GM23338 (cell line): ENCODE results near the gene TTLL3.

Experiments
- CREB1 ChIP-seq: fragments of 250-450 bp; sonication (Bioruptor Pico); IDR thresholded peaks from 2 replicates; pipeline ENCODE4 v1.5.0; 2020; ENCODE audit warnings: low read depth, mild to moderate bottlenecking, moderate library complexity
- ETS1 ChIP-seq: IDR thresholded peaks from 2 replicates; pipeline ENCODE4 v1.6.1; 2016; ENCODE audit warnings: antibody characterized with exemption
- EZH2 ChIP-seq: fragments of 200-600 bp; sonication (generic); IDR thresholded peaks from one replicate; pipeline ENCODE4 v1.8.0; 2017; ENCODE audit warnings: antibody characterized with exemption, mild to moderate bottlenecking, low read depth; ENCODE audit not compliant: unreplicated experiment
- EZH2phosphoT487 ChIP-seq: fragments of 200-600 bp; sonication (generic); IDR thresholded peaks from one replicate; pipeline ENCODE4 v1.8.1; 2018; ENCODE audit warnings: antibody characterized with exemption; ENCODE audit not compliant: unreplicated experiment
- JUNB ChIP-seq: IDR thresholded peaks from one replicate; pipeline ENCODE4 v1.6.1; 2016; ENCODE audit warnings: antibody characterized with exemption; ENCODE audit not compliant: unreplicated experiment
- POLR2AphosphoS5 ChIP-seq: IDR thresholded peaks from 2 replicates; pipeline ENCODE4 v1.6.1; 2016; ENCODE audit warnings: antibody characterized with exemption, low read depth
- STAT1 ChIP-seq: IDR thresholded peaks from one replicate; pipeline ENCODE4 v1.6.1; 2016; ENCODE audit warnings: antibody characterized with exemption; ENCODE audit not compliant: unreplicated experiment
- ZNF331 ChIP-seq: fragments of 250-450 bp; sonication (Bioruptor Pico); IDR thresholded peaks from 2 replicates; pipeline ENCODE4 v1.5.0; 2020; ENCODE audit warnings: low read depth, mild to moderate bottlenecking, moderate library complexity
- TF ChIP-seq, protein P1 (sequence below), 2 experiments: fragments of 200-600 bp in 1 of 2; sonication (generic) in 1 of 2; conservative IDR thresholded peaks; 2 replicates each; pipeline versions ENCODE4 v1.5.1 to v1.6.1; 2016 to 2017; ENCODE audit warnings: antibody characterized with exemption in 2 of 2, low read depth in 2 of 2, mild to moderate bottlenecking in 2 of 2, moderate library complexity in 1 of 2
- TF ChIP-seq, protein P2 (sequence below): fragments of 250-450 bp; sonication (Bioruptor Pico); IDR thresholded peaks from 2 replicates; pipeline ENCODE4 v1.5.0; 2020; ENCODE audit warnings: mild to moderate bottlenecking, moderate library complexity
- TF ChIP-seq, protein P3 (sequence below): IDR thresholded peaks from one replicate; pipeline ENCODE4 v1.6.1; 2018; ENCODE audit warnings: antibody characterized with exemption; ENCODE audit not compliant: unreplicated experiment

DNA sequence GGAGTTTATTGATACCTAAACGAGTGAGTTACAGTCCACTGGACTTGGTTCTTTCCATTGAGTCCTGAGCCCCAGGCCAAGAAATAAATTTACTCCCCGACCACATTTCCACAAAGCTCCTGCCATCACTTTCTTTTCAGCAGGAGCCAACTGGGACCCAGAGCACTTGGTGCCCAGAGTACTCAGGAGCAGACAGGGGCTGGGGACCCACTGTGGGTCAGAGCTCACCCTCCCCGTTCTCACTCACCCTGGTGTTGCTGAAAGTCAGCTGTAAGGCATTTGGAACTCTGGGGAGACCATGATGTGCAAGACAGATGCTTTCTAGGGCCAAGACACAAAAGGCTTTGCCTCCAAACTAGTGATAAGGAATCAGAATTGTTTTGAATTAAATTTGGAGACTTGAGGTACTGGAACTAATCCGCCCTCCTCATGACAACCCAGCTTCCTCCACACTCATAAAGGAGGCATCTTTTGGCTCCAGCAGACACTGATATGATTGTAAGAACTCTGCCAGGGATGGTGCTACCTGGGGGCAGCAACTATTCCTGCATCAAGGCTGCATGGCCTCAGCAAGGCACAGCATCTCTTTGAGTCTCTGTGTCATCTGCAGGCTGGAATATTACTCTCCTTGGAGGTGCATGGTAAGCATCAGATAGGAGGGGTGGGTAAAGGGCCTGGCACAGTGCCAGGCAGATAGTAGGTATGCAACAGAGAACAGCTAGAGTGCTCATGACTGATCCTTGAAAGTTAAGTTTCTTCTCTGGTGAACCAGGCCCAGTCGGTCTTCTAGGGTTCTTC lies 33.0 kb upstream of the TTLL3 start:
- TF ChIP-seq, protein P1, sequence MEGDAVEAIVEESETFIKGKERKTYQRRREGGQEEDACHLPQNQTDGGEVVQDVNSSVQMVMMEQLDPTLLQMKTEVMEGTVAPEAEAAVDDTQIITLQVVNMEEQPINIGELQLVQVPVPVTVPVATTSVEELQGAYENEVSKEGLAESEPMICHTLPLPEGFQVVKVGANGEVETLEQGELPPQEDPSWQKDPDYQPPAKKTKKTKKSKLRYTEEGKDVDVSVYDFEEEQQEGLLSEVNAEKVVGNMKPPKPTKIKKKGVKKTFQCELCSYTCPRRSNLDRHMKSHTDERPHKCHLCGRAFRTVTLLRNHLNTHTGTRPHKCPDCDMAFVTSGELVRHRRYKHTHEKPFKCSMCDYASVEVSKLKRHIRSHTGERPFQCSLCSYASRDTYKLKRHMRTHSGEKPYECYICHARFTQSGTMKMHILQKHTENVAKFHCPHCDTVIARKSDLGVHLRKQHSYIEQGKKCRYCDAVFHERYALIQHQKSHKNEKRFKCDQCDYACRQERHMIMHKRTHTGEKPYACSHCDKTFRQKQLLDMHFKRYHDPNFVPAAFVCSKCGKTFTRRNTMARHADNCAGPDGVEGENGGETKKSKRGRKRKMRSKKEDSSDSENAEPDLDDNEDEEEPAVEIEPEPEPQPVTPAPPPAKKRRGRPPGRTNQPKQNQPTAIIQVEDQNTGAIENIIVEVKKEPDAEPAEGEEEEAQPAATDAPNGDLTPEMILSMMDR (conservative IDR thresholded peaks at IDR 0.05; ENCODE audit: low read depth in 2 of 2): no peak
- TF ChIP-seq CREB1 (CRISPR knock-in tag) (no peak), POLR2AphosphoS5 (no peak), EZH2 (no peak), ZNF331 (no peak), EZH2phosphoT487 (no peak), ETS1 (no peak), JUNB (no peak), STAT1 (no peak)
- TF ChIP-seq, protein P2, sequence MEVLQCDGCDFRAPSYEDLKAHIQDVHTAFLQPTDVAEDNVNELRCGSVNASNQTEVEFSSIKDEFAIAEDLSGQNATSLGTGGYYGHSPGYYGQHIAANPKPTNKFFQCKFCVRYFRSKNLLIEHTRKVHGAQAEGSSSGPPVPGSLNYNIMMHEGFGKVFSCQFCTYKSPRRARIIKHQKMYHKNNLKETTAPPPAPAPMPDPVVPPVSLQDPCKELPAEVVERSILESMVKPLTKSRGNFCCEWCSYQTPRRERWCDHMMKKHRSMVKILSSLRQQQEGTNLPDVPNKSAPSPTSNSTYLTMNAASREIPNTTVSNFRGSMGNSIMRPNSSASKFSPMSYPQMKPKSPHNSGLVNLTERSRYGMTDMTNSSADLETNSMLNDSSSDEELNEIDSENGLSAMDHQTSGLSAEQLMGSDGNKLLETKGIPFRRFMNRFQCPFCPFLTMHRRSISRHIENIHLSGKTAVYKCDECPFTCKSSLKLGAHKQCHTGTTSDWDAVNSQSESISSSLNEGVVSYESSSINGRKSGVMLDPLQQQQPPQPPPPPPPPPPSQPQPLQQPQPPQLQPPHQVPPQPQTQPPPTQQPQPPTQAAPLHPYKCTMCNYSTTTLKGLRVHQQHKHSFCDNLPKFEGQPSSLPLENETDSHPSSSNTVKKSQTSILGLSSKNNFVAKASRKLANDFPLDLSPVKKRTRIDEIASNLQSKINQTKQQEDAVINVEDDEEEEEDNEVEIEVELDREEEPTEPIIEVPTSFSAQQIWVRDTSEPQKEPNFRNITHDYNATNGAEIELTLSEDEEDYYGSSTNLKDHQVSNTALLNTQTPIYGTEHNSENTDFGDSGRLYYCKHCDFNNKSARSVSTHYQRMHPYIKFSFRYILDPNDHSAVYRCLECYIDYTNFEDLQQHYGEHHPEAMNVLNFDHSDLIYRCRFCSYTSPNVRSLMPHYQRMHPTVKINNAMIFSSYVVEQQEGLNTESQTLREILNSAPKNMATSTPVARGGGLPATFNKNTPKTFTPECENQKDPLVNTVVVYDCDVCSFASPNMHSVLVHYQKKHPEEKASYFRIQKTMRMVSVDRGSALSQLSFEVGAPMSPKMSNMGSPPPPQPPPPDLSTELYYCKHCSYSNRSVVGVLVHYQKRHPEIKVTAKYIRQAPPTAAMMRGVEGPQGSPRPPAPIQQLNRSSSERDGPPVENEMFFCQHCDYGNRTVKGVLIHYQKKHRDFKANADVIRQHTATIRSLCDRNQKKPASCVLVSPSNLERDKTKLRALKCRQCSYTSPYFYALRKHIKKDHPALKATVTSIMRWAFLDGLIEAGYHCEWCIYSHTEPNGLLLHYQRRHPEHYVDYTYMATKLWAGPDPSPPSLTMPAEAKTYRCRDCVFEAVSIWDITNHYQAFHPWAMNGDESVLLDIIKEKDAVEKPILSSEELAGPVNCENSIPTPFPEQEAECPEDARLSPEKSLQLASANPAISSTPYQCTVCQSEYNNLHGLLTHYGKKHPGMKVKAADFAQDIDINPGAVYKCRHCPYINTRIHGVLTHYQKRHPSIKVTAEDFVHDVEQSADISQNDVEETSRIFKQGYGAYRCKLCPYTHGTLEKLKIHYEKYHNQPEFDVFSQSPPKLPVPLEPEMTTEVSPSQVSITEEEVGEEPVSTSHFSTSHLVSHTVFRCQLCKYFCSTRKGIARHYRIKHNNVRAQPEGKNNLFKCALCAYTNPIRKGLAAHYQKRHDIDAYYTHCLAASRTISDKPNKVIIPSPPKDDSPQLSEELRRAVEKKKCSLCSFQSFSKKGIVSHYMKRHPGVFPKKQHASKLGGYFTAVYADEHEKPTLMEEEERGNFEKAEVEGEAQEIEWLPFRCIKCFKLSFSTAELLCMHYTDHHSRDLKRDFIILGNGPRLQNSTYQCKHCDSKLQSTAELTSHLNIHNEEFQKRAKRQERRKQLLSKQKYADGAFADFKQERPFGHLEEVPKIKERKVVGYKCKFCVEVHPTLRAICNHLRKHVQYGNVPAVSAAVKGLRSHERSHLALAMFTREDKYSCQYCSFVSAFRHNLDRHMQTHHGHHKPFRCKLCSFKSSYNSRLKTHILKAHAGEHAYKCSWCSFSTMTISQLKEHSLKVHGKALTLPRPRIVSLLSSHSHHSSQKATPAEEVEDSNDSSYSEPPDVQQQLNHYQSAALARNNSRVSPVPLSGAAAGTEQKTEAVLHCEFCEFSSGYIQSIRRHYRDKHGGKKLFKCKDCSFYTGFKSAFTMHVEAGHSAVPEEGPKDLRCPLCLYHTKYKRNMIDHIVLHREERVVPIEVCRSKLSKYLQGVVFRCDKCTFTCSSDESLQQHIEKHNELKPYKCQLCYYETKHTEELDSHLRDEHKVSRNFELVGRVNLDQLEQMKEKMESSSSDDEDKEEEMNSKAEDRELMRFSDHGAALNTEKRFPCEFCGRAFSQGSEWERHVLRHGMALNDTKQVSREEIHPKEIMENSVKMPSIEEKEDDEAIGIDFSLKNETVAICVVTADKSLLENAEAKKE (CRISPR knock-in tag): no peak
- TF ChIP-seq, protein P3, sequence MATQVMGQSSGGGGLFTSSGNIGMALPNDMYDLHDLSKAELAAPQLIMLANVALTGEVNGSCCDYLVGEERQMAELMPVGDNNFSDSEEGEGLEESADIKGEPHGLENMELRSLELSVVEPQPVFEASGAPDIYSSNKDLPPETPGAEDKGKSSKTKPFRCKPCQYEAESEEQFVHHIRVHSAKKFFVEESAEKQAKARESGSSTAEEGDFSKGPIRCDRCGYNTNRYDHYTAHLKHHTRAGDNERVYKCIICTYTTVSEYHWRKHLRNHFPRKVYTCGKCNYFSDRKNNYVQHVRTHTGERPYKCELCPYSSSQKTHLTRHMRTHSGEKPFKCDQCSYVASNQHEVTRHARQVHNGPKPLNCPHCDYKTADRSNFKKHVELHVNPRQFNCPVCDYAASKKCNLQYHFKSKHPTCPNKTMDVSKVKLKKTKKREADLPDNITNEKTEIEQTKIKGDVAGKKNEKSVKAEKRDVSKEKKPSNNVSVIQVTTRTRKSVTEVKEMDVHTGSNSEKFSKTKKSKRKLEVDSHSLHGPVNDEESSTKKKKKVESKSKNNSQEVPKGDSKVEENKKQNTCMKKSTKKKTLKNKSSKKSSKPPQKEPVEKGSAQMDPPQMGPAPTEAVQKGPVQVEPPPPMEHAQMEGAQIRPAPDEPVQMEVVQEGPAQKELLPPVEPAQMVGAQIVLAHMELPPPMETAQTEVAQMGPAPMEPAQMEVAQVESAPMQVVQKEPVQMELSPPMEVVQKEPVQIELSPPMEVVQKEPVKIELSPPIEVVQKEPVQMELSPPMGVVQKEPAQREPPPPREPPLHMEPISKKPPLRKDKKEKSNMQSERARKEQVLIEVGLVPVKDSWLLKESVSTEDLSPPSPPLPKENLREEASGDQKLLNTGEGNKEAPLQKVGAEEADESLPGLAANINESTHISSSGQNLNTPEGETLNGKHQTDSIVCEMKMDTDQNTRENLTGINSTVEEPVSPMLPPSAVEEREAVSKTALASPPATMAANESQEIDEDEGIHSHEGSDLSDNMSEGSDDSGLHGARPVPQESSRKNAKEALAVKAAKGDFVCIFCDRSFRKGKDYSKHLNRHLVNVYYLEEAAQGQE: no peak
